ELR (cell line): ENCODE results near the gene CALU.

ENCODE experiments used
- DNase-seq: peaks from one replicate; pipeline ENCODE4 v3.0.0-alpha.2; 2015; ENCODE audit warnings: low read depth

CALU gene

DNA sequence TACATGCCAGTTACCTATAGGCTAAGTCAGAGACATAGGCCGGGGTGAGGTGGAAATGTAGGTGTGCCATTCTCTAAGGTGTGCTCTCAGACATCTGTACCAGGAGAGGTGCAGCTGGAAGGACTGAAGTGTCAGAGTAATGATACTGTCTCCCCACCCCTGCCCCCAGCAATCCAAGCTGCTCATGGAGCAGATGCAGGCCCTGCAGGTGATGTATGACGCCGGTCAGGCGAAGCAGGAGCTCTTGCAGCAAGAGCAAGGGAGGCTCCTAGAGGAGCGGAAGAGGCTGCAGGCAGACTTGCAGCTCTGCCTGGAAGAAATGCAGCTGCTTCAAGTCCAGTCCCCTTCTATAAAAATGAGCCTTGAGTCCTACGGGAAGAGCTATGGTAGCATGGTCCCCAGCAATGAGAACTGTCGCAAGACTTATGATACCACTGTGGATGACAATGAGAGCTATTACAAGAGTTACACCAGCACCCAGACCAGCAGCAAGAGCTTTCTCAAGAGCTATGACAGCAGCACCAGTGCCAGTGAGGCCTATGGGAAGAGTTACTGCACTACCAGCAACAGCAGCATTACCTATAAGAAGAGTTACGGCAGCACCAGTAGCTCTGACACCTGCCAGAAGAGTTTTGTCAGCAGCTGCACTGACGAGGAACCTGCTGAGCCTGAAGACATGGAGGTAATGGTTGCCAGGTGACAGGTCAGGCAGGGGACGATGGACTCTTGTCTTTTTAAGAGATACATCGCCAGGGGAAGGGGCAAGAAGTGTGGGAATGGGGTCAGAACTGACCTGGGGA is 72.7 kb downstream of the CALU start:
- no peak for DNase-seq

DNA sequence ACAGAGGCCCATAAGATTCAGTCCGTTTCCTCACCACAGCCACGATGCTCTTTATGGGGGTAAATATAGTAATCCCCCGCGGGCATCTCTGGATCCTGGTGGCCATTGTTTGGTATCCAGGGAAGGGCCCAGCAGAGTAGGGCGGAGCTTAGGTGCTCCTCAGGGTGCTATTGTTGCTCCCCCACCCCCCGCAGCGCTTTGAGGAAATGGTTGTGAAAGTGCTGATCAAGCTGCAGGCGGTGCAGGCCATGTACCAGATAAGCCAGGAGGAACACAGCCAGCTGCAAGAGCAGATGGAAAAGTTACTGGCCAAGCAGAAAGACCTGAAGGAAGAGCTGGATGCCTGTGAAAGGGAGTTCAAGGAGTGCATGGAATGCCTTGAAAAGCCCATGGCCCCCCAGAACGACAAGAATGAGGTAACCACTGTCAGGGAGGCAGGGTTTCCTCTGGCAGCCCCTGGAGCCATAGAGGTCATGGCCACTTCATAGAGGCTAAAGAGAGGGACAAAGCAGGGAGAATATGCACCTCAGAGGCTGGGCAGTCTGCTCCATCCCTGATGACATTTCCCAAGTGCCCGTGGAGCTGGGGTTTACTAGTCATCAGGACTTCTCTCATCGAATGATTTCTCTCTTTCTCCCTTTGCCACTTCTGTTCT is 73.5 kb downstream of the CALU start:
- DNase-seq = no peak

DNA sequence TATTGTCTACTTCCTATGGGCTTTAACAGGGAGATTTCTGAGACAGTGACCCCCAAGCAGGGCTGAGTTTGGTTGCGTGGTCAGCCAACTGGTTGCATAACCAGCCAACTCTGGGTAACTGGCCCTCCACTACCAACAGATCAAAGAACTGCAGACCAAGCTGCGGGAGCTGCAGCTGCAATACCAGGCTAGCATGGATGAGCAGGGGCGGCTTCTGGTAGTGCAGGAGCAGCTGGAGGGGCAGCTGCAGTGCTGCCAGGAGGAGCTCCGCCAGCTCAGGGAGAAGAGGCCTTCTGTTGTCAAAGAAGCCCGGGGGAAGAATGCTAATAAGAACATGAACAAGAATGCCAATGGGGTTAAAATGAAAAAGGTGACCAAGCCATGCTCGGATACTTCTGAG is 75.3 kb downstream of the CALU start:
- DNase-seq = no peak

DNA sequence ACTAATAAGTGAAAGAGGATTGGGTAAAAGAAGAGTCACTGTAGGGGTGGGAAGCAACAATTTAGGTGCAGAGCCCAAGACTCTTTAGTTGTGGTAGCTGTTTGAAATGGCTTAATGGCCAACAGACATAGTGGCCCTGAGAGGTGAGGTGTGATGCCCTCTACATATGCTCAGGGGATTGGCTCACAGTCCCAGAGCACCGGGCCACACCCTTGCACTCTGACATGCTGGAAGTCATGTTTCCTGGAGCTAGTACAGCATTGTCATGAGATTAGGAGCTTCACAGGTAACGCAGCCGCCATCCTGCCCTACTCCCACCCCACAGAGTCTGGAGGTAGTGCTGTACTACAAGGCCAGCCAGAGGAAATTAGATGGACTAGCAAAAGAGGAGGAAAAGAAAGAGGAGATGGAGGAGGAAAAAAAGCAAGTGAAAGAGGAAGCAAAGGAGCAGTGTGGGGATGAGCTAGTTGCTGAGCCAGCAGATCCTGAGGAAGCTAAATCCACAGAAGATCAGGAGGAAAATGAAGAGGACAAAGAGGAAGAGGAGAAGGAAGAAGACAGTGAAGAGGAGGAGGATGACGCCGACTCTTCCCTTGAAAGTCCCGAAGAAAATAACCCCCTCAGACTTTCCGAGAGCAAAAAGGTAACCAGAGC is 76.3 kb downstream of the CALU start:
- no peak for DNase-seq

DNA sequence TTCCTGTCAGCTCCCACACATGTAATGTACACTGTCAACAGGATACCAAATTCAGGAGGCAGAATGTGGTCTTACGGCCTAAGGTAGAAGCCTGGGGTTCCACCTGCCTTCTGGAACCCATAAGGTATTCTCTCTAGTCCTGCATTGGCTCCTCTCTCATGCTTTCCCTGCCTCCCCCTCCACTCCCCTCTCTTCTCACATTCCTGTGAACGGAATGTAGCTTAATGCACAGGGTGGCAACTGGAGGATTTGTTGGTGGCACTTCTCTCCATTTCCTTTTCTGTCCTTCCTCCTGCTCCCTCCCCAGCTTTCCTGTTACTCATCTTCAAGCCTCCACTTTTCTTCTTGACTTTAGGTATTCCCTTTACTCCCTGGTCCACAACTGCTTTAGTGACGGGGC is 79.5 kb downstream of the CALU start:
- no peak for DNase-seq
